Measurements from ENCODE around the gene TNIK.

The TNIK gene

DNA sequence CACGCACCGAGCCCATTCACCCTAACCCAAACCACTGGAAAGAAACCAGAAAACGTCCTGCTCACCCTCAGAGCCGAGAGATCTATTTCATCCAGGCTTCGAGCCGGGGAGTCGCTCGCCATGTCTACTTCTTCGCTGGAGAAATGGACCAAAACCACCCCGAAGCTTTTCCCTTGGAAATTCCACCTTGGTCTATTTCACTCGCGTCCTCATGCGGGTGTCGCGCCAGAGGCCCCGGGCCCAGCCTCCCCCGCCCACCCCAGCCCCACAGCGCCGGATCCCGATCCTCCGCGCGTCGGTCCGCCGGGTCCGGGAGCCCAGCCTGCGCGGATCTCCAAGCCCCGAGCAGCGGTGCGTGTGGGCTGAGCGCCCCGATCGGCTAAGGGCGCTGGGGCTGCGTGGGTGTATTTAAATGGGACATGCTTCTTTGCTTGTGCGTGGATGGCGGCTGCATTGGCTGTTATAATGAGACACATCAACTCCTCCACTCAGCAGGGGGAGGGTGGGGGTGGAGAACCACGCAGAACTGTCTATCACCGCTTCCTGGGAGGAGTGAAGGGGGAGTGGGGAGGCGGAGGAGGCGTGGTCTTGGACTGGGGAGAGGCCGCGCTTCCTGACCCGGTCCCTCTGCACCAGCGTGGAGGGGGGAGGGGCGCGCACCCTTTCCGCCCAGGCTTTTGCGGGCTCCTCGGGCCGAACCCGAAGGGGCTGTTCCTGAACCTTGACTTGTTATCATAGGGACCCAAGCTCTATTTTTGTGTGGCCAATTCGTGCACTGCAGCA is at the start of gene TNIK:
TSS of gene TNIK (minus strand) at position 464 of the 783 bp plus-strand sequence. CDS start at position 122, 342 bp downstream.
- DNase-seq (ENCODE audit: low read depth in 2 of 2): peak; percentile 88 to 91

GRCh38 chr3:171508676-171509075 is 48.5 kb upstream of the TNIK start:
- no peak for DNase-seq (ENCODE audit: low read depth in 2 of 2)

DNA sequence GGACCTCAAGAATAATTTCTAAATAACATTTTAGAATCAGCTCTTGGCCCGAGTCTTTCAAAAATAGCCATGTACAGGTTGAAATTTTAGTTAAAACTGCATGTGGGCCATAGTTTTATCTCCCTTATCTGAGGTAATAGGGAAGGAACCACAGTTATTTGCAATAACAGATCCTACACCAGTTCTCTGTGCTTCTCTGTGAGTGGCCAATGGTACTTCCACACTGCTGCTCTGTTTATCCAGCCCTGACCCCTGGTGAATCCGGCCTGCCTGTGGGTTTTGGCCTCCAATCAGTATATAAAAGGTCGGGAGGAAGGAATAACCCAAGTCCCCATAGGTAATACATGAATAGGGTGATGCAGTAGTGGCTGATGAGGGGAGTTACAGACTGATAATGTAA is 48.0 kb upstream of the TNIK start:
- DNase-seq (ENCODE audit: low read depth in 2 of 2): no peak

GRCh38 chr3:171506743-171507319 is 46.6 kb upstream of the TNIK start:
- DNase-seq (ENCODE audit: low read depth in 2 of 2): no peak

DNA sequence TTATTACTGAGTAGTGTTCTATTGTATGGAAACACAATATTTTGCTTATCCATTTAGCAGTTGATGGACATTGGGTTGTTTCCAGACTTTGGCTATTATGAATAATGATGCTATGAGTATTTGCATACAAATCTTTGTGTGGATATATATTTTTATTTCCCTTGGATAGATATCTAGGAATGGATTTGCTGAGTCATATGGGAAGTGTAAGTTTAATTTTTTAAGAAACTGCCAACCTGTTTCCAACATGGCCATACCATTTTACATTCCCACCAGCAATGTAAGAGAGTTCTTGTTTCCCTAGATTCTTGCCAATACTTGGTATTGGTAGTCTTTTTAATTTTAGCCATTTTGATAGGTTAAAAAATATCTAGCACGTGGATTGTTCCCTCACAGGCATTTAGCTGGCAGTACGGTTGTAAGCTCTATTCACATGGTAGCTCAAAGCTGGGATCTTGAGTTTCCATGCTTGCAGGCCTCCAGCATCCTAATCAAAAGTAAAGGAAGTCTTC is 45.7 kb upstream of the TNIK start:
- no peak for DNase-seq (ENCODE audit: low read depth in 2 of 2)

- no peak for DNase-seq (ENCODE audit: low read depth in 2 of 2)
Measured at GRCh38 chr3:171504376-171504775, 44.2 kb upstream of the TNIK start.

DNA sequence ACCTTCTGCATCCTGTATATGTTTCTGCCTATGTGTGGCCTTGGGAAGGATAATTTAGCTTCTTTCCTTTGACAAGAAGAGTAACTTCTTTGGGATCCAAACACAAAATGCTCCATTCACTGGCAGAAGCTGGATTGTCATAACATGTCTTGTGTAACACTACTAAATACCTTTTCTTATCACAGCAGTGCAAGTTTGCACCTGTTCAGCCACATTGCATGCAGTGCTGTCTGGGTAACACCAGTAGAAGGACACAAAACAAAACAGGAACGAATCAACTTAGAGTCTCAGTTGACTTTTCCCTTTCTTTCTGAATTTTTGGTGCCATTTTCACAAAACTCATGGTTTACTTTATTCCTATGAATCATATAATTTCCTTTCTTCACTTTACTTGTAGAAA is 43.6 kb upstream of the TNIK start:
- DNase-seq (ENCODE audit: low read depth in 2 of 2): no peak

- DNase-seq (ENCODE audit: low read depth in 2 of 2): no peak
Measured at GRCh38 chr3:171498921-171499320, 38.7 kb upstream of the TNIK start.

- no peak for DNase-seq (ENCODE audit: low read depth in 2 of 2)
Measured at GRCh38 chr3:171497468-171497867, 37.3 kb upstream of the TNIK start.

DNA sequence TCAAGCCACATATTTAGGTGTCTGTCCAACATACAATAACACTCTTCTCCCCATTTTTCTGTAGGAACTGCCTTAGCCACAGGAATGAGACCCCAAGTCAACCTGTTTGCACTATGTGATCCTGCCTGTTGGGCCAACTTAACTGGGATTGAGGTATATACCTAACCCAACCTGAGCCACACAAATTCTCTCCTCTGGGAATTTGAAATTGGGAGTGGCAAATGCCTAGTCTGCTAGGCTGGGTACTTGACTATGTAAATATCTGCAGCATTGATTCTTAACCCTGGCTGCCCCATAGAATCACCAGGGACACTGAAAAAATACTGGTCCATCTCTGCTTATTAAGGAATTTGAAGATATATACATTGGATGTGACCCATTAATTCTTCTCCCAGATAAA is 35.2 kb upstream of the TNIK start:
- DNase-seq (ENCODE audit: low read depth in 2 of 2): no peak

- DNase-seq (ENCODE audit: low read depth in 2 of 2): no peak
Measured at GRCh38 chr3:171494457-171495109, 34.4 kb upstream of the TNIK start.

DNA sequence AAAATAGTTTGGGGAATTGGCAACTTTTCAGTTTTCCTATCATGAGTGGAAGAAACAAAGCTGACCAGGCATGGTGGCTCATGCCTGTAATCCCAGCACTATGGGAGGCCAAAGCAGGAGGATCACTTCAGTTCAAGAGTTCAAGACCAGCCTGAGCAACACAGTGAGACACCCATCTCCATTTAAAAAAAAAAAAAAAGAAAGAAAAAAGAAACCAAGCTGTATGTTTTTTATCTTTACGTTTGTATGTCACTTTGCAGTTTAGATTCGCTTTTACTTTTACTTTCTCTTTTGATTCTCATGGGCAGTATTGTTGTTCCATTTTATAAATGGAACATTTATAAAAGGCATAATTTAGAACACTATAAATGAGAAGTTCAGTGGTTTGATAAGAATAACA is 31.2 kb upstream of the TNIK start:
- DNase-seq (ENCODE audit: low read depth in 2 of 2): no peak

DNA sequence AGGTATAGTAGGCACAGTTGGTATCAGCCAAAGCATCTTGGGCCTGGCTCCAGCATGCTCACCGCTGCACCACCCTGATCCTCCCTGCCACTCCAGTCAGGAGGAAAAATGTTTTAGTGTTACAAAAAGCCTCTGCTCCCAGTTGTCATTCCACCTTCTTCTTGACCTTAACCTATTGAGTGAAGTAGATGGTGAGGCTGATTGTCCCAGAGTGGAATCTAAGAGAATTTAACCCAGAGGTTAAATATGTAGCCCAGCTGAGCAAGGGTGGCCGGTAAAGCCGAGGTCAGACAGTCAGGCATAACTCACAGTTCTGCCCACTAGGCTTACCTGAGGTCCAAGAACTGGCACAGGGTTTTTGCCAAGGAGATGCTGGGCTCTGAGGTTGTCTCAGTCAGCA is 30.7 kb upstream of the TNIK start:
- no peak for DNase-seq (ENCODE audit: low read depth in 2 of 2)

GRCh38 chr3:171489348-171489747 is 29.1 kb upstream of the TNIK start:
- DNase-seq (ENCODE audit: low read depth in 2 of 2): no peak

- no peak for DNase-seq (ENCODE audit: low read depth in 2 of 2)
Measured at GRCh38 chr3:171488479-171488878, 28.3 kb upstream of the TNIK start.

DNA sequence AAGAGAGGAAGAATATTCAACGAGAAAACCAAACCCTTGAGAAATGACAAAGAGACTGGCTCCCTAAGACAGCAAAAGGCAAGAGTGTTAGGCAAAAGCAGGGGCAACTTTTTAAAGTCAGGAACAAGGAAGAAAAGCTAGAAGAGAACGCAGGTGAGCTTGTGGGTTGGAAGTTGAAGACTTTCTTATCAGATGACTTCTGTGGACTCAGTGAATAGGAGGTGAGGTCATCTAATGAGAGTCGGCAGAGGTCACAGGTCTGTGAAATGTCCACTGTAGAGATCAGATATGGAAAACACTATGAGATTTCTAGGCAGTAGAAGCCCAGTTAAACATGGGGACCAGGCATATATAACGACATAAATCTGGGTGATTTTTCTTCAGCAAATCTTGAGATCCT is 27.2 kb upstream of the TNIK start:
- no peak for DNase-seq (ENCODE audit: low read depth in 2 of 2)

DNA sequence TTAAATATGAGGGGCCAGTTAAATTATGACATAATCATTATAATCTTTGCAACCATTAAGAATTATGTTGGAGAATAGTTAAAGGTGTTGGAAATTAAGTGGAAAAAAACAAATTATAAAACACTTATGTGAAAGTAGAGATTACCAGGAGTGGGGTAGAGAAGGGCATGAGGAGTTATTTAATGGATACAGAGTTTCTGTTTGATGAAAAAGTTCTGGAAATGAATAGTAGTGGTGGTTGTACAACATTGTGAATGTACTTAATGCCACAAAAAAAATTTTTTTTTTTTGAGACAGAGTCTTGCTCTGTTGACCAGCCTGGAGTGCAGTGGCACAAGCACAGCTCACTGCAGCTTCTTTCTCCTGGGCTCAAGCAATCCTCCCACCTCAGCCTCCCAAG is 25.1 kb upstream of the TNIK start:
- no peak for DNase-seq (ENCODE audit: low read depth in 2 of 2)

- no peak for DNase-seq (ENCODE audit: low read depth in 2 of 2)
Measured at GRCh38 chr3:171481011-171481410, 20.8 kb upstream of the TNIK start.

DNA sequence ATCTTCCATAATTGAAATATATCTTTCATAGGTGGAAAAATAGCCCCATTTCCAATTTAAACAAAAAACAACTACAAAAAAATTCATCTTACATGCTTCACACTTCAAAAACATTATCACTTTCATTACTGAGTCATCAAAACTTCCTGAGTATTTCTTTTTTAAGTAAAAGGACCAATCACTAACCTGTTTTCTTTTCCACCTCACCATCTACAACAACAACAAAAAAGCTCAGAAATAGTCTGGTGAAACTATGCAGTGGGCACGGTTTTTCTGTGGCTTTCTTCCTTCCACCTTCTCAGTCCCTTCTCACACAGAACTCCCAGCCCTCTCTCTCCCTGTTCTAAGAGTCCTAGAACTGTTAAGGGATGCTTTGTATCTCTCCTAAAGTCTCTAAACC is 20.3 kb upstream of the TNIK start:
- DNase-seq (ENCODE audit: low read depth in 2 of 2): no peak

DNA sequence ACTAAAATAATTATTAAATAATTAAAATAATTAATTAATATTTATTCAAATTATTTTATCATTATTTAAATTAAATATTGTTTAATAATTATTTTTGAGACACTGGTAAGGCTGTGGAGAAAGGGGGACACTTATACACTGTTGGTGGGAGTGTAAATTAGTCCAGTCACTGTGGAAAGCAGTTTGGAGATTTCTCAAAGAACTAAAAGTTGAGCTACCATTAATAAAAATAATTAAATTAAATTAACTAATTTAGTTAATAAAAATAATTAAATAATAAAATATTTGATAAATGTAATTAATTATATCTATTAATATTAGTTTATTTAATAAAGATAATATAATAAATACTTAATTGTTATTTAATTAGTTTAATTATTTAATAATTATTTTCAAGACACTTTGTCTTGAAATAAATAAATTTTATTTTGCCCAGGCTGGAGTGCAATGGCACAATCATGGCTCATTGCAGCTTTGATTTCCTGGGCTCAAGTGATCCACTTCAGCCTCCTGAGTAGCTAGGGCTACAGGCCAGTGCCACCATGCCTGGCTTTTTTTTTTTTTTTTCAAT is 16.4 kb upstream of the TNIK start:
- DNase-seq (ENCODE audit: low read depth in 2 of 2): no peak

DNA sequence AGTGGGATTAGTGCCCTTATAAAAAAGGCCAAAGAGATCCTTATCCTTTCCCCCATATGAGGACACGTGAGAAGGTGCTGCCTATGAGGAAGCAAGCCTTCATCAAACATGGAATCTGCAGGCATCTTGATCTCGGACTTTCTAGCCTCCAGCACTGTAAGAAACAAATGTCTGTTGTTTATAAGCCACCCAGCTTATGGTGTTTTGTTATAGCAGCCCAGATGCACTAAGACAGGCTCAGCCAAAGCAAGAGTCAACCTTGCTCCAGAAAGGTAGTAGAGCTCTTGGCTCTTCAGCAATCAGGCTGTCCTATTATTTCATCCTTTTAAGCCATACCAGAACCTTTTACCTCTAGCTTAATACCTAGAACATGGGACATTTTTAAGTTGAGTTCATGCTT is 12.3 kb upstream of the TNIK start:
- DNase-seq (ENCODE audit: low read depth in 2 of 2): no peak

DNA sequence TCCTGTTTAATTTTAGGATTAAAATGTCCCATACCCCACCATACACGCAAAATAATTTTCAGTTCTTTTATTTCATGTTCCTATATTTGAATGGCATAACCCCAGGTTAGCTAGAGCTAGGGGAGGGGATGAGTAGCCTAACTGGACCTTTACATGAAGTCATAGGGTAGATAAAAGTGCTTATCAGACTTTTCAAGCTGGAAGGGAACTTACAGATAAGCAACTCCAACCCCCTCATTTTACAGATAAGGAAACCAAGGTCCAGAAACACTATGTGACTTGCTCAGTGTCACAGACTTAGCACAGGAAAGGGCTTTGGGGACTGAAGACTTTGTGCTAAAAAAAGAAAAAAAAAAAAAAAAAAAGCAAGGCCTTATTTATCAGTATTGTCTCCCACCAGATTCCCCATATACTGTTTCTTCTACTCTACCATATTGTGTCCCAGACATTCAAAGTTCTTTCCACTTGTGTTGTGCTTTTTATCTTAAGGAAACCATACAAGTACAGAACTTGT is 10.6 kb upstream of the TNIK start:
- no peak for DNase-seq (ENCODE audit: low read depth in 2 of 2)

Data from stimulated activated CD4-positive, alpha-beta T cell treated with anti-CD3 and anti-CD28 coated beads, Interleukin-1b, Interleukin-23, amount 100 ng/mL, for 4 hours (primary cell).